ENCODE measurements around the gene APOBEC3F.
"Not testable (repeated sequence)": the region's sequence is repeated elsewhere in the genome, so short reads cannot be mapped to it uniquely, and the experiment has no call there.

- TF ChIP-seq CTCF (conservative IDR thresholded peaks at IDR 0.05; ENCODE audit: low read depth, low read length); EZH2 (IDR thresholded peaks at IDR 0.05; ENCODE audit: low read length, unreplicated experiment): not testable (repeated sequence)
These were observed 3.6 kb upstream of the APOBEC3F start for GRCh38 chr22:39037071-39037470.

Data from PC-3 (cell line).